Measurements from ENCODE around the gene GPR12.

GPR12 gene

GRCh38 chr13:26756961-26757360, 3.6 kb downstream of the GPR12 start:
- H3K4me3 ChIP-seq (ENCODE audit: low read depth, low read length), result no peak overlapping the region
- no peaks in the 10 kb centered on the region for H3K9me3 ChIP-seq
- TF ChIP-seq CTCF (IDR thresholded peaks at IDR 0.05; ENCODE audit: low read depth, low read length), result no peak
- peaks cover 53% of the 10 kb centered on the region for H3K27me3 ChIP-seq
- H3K36me3 ChIP-seq, result no peaks in the 10 kb centered on the region
- DNase-seq, result no peak
- H3K4me1 ChIP-seq, result no peaks in the 10 kb centered on the region

- no peak for DNase-seq
- no peak for TF ChIP-seq CTCF (IDR thresholded peaks at IDR 0.05; ENCODE audit: low read depth, low read length)
- peaks cover 25% of the 10 kb centered on the region for H3K27me3 ChIP-seq
- H3K36me3 ChIP-seq, result no peaks in the 10 kb centered on the region
- no peak overlapping the region for H3K4me3 ChIP-seq (ENCODE audit: low read depth, low read length)
- no peaks in the 10 kb centered on the region for H3K4me1 ChIP-seq
- H3K9me3 ChIP-seq, result no peaks in the 10 kb centered on the region
Observed at GRCh38 chr13:26752671-26753070, 7.9 kb downstream of the GPR12 start.

GRCh38 chr13:26749905-26750304, 10.7 kb downstream of the GPR12 start:
- no peaks in the 10 kb centered on the region for H3K9me3 ChIP-seq
- no peak overlapping the region for H3K4me3 ChIP-seq (ENCODE audit: low read depth, low read length)
- DNase-seq, result no peak
- H3K4me1 ChIP-seq, result no peaks in the 10 kb centered on the region
- TF ChIP-seq CTCF (IDR thresholded peaks at IDR 0.05; ENCODE audit: low read depth, low read length), result no peak
- H3K36me3 ChIP-seq, result no peaks in the 10 kb centered on the region
- peaks cover 21% of the 10 kb centered on the region for H3K27me3 ChIP-seq

GRCh38 chr13:26749285-26749684, 11.3 kb downstream of the GPR12 start:
- DNase-seq, result no peak
- Histone ChIP-seq H3K9me3 (no peaks in the 10 kb centered on the region), H3K36me3 (no peaks in the 10 kb centered on the region), H3K27me3 (peaks cover 27% of the 10 kb centered on the region), H3K4me1 (no peaks in the 10 kb centered on the region), H3K4me3 (ENCODE audit: low read depth, low read length) (no peak overlapping the region)
- TF ChIP-seq CTCF (IDR thresholded peaks at IDR 0.05; ENCODE audit: low read depth, low read length), result no peak

GRCh38 chr13:26747706-26748105, 12.9 kb downstream of the GPR12 start:
- H3K36me3 ChIP-seq, result no peaks in the 10 kb centered on the region
- DNase-seq, result no peak
- peaks cover 29% of the 10 kb centered on the region for H3K27me3 ChIP-seq
- no peaks in the 10 kb centered on the region for H3K4me1 ChIP-seq
- H3K9me3 ChIP-seq, result no peaks in the 10 kb centered on the region
- no peak for TF ChIP-seq CTCF (IDR thresholded peaks at IDR 0.05; ENCODE audit: low read depth, low read length)
- no peak overlapping the region for H3K4me3 ChIP-seq (ENCODE audit: low read depth, low read length)

- Histone ChIP-seq H3K4me1 (no peaks in the 10 kb centered on the region), H3K9me3 (no peaks in the 10 kb centered on the region), H3K27me3 (peaks cover 19% of the 10 kb centered on the region), H3K4me3 (ENCODE audit: low read depth, low read length) (no peak overlapping the region), H3K36me3 (no peaks in the 10 kb centered on the region)
- no peak for DNase-seq
- no peak for TF ChIP-seq CTCF (IDR thresholded peaks at IDR 0.05; ENCODE audit: low read depth, low read length)
Observed at GRCh38 chr13:26743971-26744370, 16.6 kb downstream of the GPR12 start.

Measured in BE2C (cell line).